HG03457 (cell line): ENCODE measurements around the gene REEP1.

ENCODE experiments used
- ATAC-seq: cut with Tn5 transposase; IDR thresholded peaks from one replicate; pipeline ENCODE4 v1.9.1; 2021; ENCODE audit warnings: moderate number of reproducible peaks; ENCODE audit not compliant: unreplicated experiment

The REEP1 gene

GRCh38 chr2:86308356-86308755 is 29.1 kb downstream of the REEP1 start:
- no peak for ATAC-seq

DNA sequence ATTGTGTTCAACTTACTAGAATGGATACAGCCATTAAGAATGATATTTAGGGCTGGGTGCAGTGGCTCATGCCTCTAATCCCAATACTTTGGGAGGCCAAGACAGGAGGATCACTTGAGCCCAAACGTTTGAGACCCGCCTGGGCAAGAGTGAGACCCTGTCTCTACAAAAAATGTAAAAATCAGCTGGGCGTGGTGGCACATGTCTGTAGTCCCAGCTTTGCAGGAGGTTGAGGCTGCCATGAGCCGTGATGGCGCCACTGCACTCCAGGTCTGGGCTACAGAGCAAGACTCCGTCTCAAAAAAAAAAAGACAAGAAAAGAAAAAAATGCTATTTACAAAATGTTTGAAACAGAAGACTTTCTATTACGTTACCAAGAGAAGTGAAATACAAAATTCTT is 30.0 kb downstream of the REEP1 start:
- no peak for ATAC-seq

GRCh38 chr2:86305915-86306254 is 31.5 kb downstream of the REEP1 start:
- no peak for ATAC-seq

GRCh38 chr2:86305195-86305914 is 32.1 kb downstream of the REEP1 start:
- ATAC-seq = no peak

DNA sequence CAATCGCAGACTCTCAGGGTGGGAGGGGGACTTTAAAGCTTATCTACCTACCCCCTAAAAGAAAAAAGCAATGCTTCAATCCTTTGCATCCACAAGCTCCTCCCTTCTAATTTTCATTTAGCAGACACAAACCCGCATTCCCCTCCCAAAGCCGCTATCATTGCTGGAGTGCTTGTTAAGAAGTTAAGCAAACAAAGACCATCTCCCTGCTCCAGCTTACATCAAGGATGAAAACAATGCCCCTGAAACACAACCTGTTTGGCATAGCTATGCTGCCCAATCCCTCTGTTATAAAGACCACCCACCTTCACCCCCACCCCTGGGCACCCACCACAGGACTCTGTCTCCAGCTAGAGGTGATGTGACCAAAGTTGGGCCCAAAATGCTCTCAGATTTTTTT is 33.0 kb downstream of the REEP1 start:
- no peak for ATAC-seq

DNA sequence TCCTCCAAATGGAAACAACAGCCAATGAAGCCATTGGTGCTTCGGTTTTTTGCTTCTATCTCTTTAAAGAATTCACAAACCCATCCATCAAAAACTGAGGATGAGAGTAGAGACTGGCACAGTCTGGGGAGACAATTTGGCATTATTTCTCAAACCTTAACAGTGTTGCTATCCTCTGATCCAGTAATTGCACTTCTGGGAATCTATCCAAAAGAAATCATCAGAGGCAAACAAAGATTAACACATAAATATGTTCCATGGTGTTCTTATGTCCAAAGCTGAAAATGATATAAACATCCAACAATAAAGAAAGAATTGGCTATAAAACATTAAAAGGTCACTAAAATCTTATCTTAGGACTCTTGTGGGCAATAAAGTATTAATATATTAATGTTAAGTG is 35.1 kb downstream of the REEP1 start:
- no peak for ATAC-seq

- ATAC-seq = no peak
Measured at GRCh38 chr2:86301711-86302202, 35.7 kb downstream of the REEP1 start.

DNA sequence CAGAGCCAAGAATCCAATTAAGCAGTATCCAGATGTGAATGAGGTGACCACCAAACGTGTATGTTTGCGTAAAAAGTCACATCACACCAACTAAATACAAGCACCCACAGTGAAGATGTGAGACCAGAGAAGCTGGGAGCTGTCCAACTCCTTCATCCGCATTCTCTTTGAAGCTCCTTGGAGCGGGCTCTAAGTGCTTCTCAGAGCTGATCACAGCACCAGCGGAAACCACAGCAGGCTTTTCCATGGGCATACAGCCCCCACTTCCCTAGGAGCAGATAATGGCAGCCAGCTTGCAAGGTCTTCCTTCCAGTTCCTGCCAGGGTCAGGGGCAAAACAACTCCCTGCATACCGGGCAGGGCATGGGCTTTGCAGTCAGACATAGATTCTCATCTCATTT is 36.4 kb downstream of the REEP1 start:
- no peak for ATAC-seq

- ATAC-seq = no peak
Measured at GRCh38 chr2:86300496-86300895, 36.9 kb downstream of the REEP1 start.

- ATAC-seq = no peak
Measured at GRCh38 chr2:86298411-86299390, 38.7 kb downstream of the REEP1 start.

- no peak for ATAC-seq
Measured at GRCh38 chr2:86297382-86298147, 39.9 kb downstream of the REEP1 start.

GRCh38 chr2:86296947-86297346 is 40.5 kb downstream of the REEP1 start:
- ATAC-seq = no peak

GRCh38 chr2:86295066-86295465 is 42.4 kb downstream of the REEP1 start:
- no peak for ATAC-seq

GRCh38 chr2:86293612-86294011 is 43.8 kb downstream of the REEP1 start:
- no peak for ATAC-seq

DNA sequence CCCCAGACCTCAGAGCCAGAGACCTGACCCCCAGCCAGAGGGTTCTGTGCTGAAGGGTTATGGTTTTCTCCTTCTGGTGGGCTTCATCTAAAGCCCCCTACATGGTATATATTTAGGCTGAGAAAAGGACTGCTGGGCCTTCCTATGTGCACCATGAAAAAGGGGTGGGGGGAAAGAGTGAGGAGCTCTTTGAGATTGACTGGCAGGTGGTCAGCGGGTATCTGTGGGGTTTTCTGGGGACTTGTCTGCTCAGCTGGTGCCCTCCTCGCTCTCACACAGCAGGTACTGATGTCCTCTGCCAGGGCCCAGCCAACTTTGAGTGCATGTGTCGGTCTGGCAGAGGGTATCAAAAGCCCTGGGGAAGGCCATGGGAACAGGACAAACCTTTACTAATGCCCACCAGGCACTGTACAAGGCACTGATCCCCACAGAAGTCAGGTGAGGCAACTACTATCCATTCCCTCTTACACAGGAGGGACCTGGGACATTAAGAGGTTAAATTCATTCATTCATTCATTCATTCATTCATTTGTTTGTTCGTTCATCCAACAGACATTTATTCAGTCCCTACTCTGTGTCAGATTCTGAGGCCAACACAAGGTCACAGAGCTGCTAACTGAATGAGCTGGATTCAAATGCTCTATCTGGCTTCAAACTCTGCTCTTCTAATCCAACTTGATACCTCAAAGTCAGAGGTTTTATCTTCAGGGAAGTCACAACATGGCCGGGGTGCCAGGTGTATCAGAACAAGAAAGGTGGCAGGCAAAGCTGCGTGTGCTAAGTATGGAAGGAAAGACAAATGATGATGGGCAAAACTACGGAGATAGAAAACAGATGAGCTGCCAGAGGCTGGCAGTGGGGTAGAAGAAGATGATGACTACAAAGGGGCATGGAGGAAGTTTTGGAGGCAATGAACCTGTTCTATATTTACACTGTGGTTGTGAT is 44.6 kb downstream of the REEP1 start:
- ATAC-seq = no peak

DNA sequence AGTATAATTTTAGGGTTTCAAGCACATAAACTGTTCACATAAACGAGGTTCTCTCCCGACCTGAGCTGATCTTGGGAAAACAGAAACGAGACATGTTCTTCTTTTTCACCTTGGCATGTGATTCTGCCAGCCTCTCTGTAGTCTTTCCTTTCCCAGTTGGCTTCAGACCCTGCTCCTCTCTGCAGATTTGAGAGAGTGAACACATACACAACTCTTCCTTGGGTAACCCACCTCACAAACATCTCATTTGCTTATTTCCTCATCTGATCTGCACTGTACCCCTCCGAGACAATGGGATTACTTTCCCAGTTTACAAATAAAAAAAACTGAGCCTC is 46.1 kb downstream of the REEP1 start:
- no peak for ATAC-seq

GRCh38 chr2:86290596-86291327 is 46.7 kb downstream of the REEP1 start:
- no peak for ATAC-seq

GRCh38 chr2:86286516-86286915 is 50.9 kb downstream of the REEP1 start:
- no peak for ATAC-seq

- no peak for ATAC-seq
Measured at GRCh38 chr2:86285981-86286380, 51.4 kb downstream of the REEP1 start.

DNA sequence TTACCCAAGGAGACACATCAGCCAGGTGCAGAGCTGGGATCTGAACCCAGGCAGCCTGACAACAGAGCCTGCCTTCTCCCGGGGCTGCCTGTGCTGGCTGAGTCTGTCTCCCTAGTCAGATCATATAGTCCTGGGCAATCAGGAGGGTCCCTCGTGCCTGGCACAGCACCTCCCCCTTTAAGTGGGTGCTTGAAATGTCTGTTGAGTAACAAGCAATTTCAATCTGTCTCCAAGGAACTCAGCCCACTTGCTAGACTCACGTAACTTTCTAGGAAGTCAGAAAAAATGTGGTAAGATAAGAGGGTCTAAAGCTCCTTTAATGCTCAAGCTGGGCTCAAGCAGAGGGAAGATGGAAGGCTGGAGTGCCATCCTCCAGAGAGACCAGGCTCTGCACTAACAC is 51.9 kb downstream of the REEP1 start:
- no peak for ATAC-seq
